ENCODE measurements around the gene NPC1L1. TPM values are rescaled to one million over a fixed set of nuclear protein-coding genes. Genes with fewer than 3 reads are reported as not detected.

Gene NPC1L1
- total RNA-seq, 1 donor from 2014 or later = not detected

GRCh38 chr7:44469461-44470134 lies 71.5 kb downstream of the NPC1L1 start:
- H3K36me3 Mint-ChIP-seq (ENCODE audit: low read depth) = peaks cover 44% of the 10 kb centered on the region
- no peaks in the 10 kb centered on the region for H3K27me3 Mint-ChIP-seq (ENCODE audit: insufficient read depth)
- H3K9me3 Mint-ChIP-seq = no peaks in the 10 kb centered on the region
- intact Hi-C loops (cut with micrococcal nuclease) = loop anchor here (10.0 kb wide), 1 partner anchor 1535 kb away; the partner anchor contains the start of genes MRPL32 and PSMA2
- no peak overlapping the region for H3K4me3 Mint-ChIP-seq
- peak overlapping the region; percentile 4 for H3K27ac Mint-ChIP-seq
- H3K4me1 Mint-ChIP-seq (ENCODE audit: low read depth) = peaks cover 31% of the 10 kb centered on the region
- no peak for DNase-seq (ENCODE audit: low spot score)

GRCh38 chr7:44467217-44467548 lies 73.9 kb downstream of the NPC1L1 start:
- intact Hi-C loops (cut with micrococcal nuclease) = loop anchor here (10.0 kb wide), 1 partner anchor 1532 kb away; the partner anchor contains the start of genes MRPL32 and PSMA2
- Mint-ChIP-seq H3K27ac (no peak overlapping the region), H3K36me3 (ENCODE audit: low read depth) (peaks cover 44% of the 10 kb centered on the region), H3K4me1 (ENCODE audit: low read depth) (peaks cover 40% of the 10 kb centered on the region), H3K4me3 (no peak overlapping the region), H3K9me3 (no peaks in the 10 kb centered on the region), H3K27me3 (ENCODE audit: insufficient read depth) (no peaks in the 10 kb centered on the region)
- DNase-seq (ENCODE audit: low spot score) = no peak

- Mint-ChIP-seq H3K4me1 (ENCODE audit: low read depth) (peaks cover 44% of the 10 kb centered on the region), H3K27me3 (ENCODE audit: insufficient read depth) (no peaks in the 10 kb centered on the region), H3K27ac (peak overlapping the region; percentile 29), H3K36me3 (ENCODE audit: low read depth) (peaks cover 43% of the 10 kb centered on the region), H3K9me3 (no peaks in the 10 kb centered on the region), H3K4me3 (no peak overlapping the region)
- no peak for DNase-seq (ENCODE audit: low spot score)
- intact Hi-C loops (cut with micrococcal nuclease) = loop anchor here (10.0 kb wide), 1 partner anchor 1532 kb away; the partner anchor contains the start of genes MRPL32 and PSMA2
These were observed 74.6 kb downstream of the NPC1L1 start for GRCh38 chr7:44466300-44467216.

- H3K36me3 Mint-ChIP-seq (ENCODE audit: low read depth) = peaks cover 42% of the 10 kb centered on the region
- no peak overlapping the region for H3K4me3 Mint-ChIP-seq
- no peaks in the 10 kb centered on the region for H3K27me3 Mint-ChIP-seq (ENCODE audit: insufficient read depth)
- peak overlapping the region; percentile 22 for H3K27ac Mint-ChIP-seq
- H3K9me3 Mint-ChIP-seq = no peaks in the 10 kb centered on the region
- intact Hi-C loops (cut with micrococcal nuclease) = loop anchor here (10.0 kb wide), 1 partner anchor 1531 kb away; the partner anchor contains the start of genes MRPL32 and PSMA2
- DNase-seq (ENCODE audit: low spot score) = no peak
- H3K4me1 Mint-ChIP-seq (ENCODE audit: low read depth) = peaks cover 51% of the 10 kb centered on the region
These were observed 75.6 kb downstream of the NPC1L1 start for GRCh38 chr7:44465490-44465889.

GRCh38 chr7:44463169-44463808 lies 77.8 kb downstream of the NPC1L1 start:
- no peak overlapping the region for H3K4me3 Mint-ChIP-seq
- intact Hi-C loops (cut with micrococcal nuclease) = loop anchor here (5.0 to 10.0 kb wide), 4 partner anchors 46 to 1528 kb away; partner anchors contain the start of genes MRPL32, PSMA2 and UBE2D4
- no peaks in the 10 kb centered on the region for H3K9me3 Mint-ChIP-seq
- peaks cover 55% of the 10 kb centered on the region for H3K4me1 Mint-ChIP-seq (ENCODE audit: low read depth)
- H3K27ac Mint-ChIP-seq = peak overlapping the region; percentile 15
- H3K27me3 Mint-ChIP-seq (ENCODE audit: insufficient read depth) = no peaks in the 10 kb centered on the region
- H3K36me3 Mint-ChIP-seq (ENCODE audit: low read depth) = peaks cover 39% of the 10 kb centered on the region
- no peak for DNase-seq (ENCODE audit: low spot score)

Other genes starting within 250 kb of the NPC1L1 start
- 0.47 and 0.76 TPM in 2 replicates for gene CAMK2B, start 215.7 kb downstream of the NPC1L1 start, total RNA-seq
- gene NUDCD3, start 50.7 kb downstream of the NPC1L1 start, total RNA-seq = 77.9 and 83.1 TPM in 2 replicates
- 165 and 166 TPM in 2 replicates for gene DDX56, start 32.6 kb upstream of the NPC1L1 start, total RNA-seq
- gene TMED4, start 40.9 kb upstream of the NPC1L1 start, total RNA-seq = 74.9 and 79.6 TPM in 2 replicates
- gene OGDH, start 65.3 kb upstream of the NPC1L1 start, total RNA-seq = 101 and 105 TPM in 2 replicates
- 123 and 129 TPM in 2 replicates for gene ZMIZ2, start 207.5 kb upstream of the NPC1L1 start, total RNA-seq